Ovary (tissue), 3 donors: ENCODE measurements around the gene PPP1R36.

Experiments used
- POLR2A ChIP-seq: fragments of 450-650 bp; IDR thresholded peaks from one replicate; pipeline ENCODE4 v1.6.1; 2017; ENCODE audit warnings: antibody characterized with exemption, mild to moderate bottlenecking, moderate library complexity
- TF ChIP-seq, protein P1 (sequence below), 3 donors: fragments of 450-650 bp in 2 of 3; fragments of 200-600 bp in 1 of 3; IDR thresholded peaks; one replicate each; pipeline versions ENCODE4 v1.5.1 to v1.8.0; 2016 to 2022; ENCODE audit warnings: antibody characterized with exemption in 3 of 3, mild to moderate bottlenecking in 1 of 3
- donor health status: DM: no; HTN: no; CAD: no.

DNA sequence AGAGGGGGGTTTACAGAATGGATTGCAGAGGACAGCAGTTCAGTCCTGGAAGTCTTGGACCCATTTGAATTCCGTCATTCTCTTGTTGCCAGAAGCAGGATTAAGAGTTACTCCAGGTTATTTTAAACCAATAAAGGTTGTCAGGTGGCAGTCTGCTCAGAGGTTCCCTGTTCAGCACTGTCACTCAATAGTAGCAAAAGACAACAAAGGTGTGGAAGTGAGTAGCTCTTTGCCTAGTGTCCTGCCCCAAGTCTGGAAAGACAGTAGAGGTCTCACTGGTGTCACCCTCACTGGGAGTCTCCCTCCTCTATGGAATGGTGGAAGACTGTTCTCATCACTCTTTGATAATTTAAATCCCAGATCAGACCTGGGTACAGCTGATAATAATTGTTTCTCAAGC, 81.0 kb downstream of the PPP1R36 start:
- TF ChIP-seq POLR2A = no peak
- TF ChIP-seq, protein P1, sequence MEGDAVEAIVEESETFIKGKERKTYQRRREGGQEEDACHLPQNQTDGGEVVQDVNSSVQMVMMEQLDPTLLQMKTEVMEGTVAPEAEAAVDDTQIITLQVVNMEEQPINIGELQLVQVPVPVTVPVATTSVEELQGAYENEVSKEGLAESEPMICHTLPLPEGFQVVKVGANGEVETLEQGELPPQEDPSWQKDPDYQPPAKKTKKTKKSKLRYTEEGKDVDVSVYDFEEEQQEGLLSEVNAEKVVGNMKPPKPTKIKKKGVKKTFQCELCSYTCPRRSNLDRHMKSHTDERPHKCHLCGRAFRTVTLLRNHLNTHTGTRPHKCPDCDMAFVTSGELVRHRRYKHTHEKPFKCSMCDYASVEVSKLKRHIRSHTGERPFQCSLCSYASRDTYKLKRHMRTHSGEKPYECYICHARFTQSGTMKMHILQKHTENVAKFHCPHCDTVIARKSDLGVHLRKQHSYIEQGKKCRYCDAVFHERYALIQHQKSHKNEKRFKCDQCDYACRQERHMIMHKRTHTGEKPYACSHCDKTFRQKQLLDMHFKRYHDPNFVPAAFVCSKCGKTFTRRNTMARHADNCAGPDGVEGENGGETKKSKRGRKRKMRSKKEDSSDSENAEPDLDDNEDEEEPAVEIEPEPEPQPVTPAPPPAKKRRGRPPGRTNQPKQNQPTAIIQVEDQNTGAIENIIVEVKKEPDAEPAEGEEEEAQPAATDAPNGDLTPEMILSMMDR (IDR thresholded peaks at IDR 0.05) = no peak
